Measurements from ENCODE around the gene RPS6KA4.

DNA sequence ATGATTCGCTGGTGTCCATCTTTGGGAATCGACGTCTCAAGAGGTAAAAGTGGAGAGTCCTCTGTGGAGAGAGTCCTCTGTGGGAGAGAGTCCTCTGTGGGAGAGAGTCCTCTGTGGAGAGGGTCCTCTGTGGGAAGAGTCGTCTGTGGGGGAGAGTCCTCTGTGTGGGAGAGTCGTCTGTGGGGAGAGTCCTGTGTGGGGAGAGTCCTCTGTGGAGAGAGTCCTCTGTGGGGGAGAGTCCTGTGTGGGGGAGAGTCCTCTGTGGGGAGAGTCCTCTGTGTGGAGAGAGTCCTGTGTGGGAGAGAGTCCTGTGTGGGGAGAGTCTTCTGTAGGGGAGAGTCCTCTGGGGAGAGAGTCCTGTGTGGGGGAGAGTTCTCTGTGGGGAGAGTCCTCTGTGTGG lies 37.9 kb upstream of the RPS6KA4 start:
- TF ChIP-seq EP300 (IDR thresholded peaks at IDR 0.05; ENCODE audit: low read depth in 2 of 2, low read length in 2 of 2) (no peak), EP300 (CRISPR knock-in tag; IDR thresholded peaks at IDR 0.05; ENCODE audit: borderline replicate concordance) (no peak), ZNF451 (CRISPR knock-in tag; IDR thresholded peaks at IDR 0.05) (no peak), TCF7 (IDR thresholded peaks at IDR 0.05; ENCODE audit: low read depth) (no peak), MAFF (IDR thresholded peaks at IDR 0.05; ENCODE audit: low read depth, low read length) (no peak), FOXK2 (IDR thresholded peaks at IDR 0.05) (no peak)
- TF ChIP-seq, protein P1, sequence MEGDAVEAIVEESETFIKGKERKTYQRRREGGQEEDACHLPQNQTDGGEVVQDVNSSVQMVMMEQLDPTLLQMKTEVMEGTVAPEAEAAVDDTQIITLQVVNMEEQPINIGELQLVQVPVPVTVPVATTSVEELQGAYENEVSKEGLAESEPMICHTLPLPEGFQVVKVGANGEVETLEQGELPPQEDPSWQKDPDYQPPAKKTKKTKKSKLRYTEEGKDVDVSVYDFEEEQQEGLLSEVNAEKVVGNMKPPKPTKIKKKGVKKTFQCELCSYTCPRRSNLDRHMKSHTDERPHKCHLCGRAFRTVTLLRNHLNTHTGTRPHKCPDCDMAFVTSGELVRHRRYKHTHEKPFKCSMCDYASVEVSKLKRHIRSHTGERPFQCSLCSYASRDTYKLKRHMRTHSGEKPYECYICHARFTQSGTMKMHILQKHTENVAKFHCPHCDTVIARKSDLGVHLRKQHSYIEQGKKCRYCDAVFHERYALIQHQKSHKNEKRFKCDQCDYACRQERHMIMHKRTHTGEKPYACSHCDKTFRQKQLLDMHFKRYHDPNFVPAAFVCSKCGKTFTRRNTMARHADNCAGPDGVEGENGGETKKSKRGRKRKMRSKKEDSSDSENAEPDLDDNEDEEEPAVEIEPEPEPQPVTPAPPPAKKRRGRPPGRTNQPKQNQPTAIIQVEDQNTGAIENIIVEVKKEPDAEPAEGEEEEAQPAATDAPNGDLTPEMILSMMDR (CRISPR knock-in tag; IDR thresholded peaks at IDR 0.05) = no peak
- TF ChIP-seq, protein P2, sequence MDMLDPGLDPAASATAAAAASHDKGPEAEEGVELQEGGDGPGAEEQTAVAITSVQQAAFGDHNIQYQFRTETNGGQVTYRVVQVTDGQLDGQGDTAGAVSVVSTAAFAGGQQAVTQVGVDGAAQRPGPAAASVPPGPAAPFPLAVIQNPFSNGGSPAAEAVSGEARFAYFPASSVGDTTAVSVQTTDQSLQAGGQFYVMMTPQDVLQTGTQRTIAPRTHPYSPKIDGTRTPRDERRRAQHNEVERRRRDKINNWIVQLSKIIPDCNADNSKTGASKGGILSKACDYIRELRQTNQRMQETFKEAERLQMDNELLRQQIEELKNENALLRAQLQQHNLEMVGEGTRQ (IDR thresholded peaks at IDR 0.05; ENCODE audit: low read depth, low read length) = no peak
- TF ChIP-seq, protein P2 (CRISPR knock-in tag; IDR thresholded peaks at IDR 0.05; ENCODE audit: borderline replicate concordance) = no peak
- TF ChIP-seq, protein P3, sequence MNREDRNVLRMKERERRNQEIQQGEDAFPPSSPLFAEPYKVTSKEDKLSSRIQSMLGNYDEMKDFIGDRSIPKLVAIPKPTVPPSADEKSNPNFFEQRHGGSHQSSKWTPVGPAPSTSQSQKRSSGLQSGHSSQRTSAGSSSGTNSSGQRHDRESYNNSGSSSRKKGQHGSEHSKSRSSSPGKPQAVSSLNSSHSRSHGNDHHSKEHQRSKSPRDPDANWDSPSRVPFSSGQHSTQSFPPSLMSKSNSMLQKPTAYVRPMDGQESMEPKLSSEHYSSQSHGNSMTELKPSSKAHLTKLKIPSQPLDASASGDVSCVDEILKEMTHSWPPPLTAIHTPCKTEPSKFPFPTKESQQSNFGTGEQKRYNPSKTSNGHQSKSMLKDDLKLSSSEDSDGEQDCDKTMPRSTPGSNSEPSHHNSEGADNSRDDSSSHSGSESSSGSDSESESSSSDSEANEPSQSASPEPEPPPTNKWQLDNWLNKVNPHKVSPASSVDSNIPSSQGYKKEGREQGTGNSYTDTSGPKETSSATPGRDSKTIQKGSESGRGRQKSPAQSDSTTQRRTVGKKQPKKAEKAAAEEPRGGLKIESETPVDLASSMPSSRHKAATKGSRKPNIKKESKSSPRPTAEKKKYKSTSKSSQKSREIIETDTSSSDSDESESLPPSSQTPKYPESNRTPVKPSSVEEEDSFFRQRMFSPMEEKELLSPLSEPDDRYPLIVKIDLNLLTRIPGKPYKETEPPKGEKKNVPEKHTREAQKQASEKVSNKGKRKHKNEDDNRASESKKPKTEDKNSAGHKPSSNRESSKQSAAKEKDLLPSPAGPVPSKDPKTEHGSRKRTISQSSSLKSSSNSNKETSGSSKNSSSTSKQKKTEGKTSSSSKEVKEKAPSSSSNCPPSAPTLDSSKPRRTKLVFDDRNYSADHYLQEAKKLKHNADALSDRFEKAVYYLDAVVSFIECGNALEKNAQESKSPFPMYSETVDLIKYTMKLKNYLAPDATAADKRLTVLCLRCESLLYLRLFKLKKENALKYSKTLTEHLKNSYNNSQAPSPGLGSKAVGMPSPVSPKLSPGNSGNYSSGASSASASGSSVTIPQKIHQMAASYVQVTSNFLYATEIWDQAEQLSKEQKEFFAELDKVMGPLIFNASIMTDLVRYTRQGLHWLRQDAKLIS (CRISPR knock-in tag; IDR thresholded peaks at IDR 0.05) = no peak
